ENCODE data around the gene KLHDC7A. TPM values are rescaled to one million over a fixed set of nuclear protein-coding genes. Genes with fewer than 3 reads are reported as not detected.

The KLHDC7A gene
- total RNA-seq, 1 experiment from 2014 or later: not detected

GRCh38 chr1:18482721-18483425, 2.1 kb downstream of the KLHDC7A start:
- DNase-seq: no peak
- H3K36me3 ChIP-seq: no peaks in the 10 kb centered on the region

GRCh38 chr1:18484276-18484675, 3.5 kb downstream of the KLHDC7A start:
- Histone ChIP-seq H3K36me3 (no peaks in the 10 kb centered on the region), H3K4me1 (no peaks in the 10 kb centered on the region), H3K27me3 (peaks cover 11% of the 10 kb centered on the region), H3K9me3 (replicated peaks) (no peaks in the 10 kb centered on the region), H3K27ac (no peak overlapping the region), H3K4me3 (no peak overlapping the region)
- no peak for DNase-seq

More at GRCh38 chr1:18482721-18483425, 2.1 kb downstream of the KLHDC7A start:
- Histone ChIP-seq H3K27ac (no peak overlapping the region), H3K4me3 (no peak overlapping the region), H3K9me3 (replicated peaks) (no peaks in the 10 kb centered on the region), H3K27me3 (peaks cover 11% of the 10 kb centered on the region; the same call in 1 of the 2 replicates), H3K4me1 (no peaks in the 10 kb centered on the region)

- Histone ChIP-seq H3K9me3 (replicated peaks) (no peaks in the 10 kb centered on the region), H3K4me1 (no peaks in the 10 kb centered on the region), H3K27ac (no peak overlapping the region), H3K36me3 (no peaks in the 10 kb centered on the region), H3K27me3 (peaks cover 11% of the 10 kb centered on the region), H3K4me3 (no peak overlapping the region)
- DNase-seq: no peak
Observed at GRCh38 chr1:18484721-18485120, 4.0 kb downstream of the KLHDC7A start.

- no peak overlapping the region for H3K4me3 ChIP-seq
- DNase-seq: no peak
- no peaks in the 10 kb centered on the region for H3K4me1 ChIP-seq
- H3K36me3 ChIP-seq: no peaks in the 10 kb centered on the region
- H3K27me3 ChIP-seq: peaks cover 8% of the 10 kb centered on the region
- no peaks in the 10 kb centered on the region for H3K9me3 ChIP-seq (replicated peaks)
- no peak overlapping the region for H3K27ac ChIP-seq
Observed at GRCh38 chr1:18485227-18485626, 4.5 kb downstream of the KLHDC7A start.

GRCh38 chr1:18486195-18486594, 5.5 kb downstream of the KLHDC7A start:
- Histone ChIP-seq H3K4me3 (no peak overlapping the region), H3K27ac (no peak overlapping the region), H3K36me3 (no peaks in the 10 kb centered on the region), H3K27me3 (peaks cover 5% of the 10 kb centered on the region), H3K9me3 (replicated peaks) (no peaks in the 10 kb centered on the region), H3K4me1 (no peaks in the 10 kb centered on the region)
- peak in 1 of 2 experiments; percentile 16 for DNase-seq

GRCh38 chr1:18489417-18490143, 8.8 kb downstream of the KLHDC7A start:
- Histone ChIP-seq H3K27me3 (no peaks in the 10 kb centered on the region; the same call in 1 of the 2 replicates), H3K4me1 (no peaks in the 10 kb centered on the region), H3K4me3 (no peak overlapping the region), H3K36me3 (no peaks in the 10 kb centered on the region), H3K9me3 (replicated peaks) (no peaks in the 10 kb centered on the region), H3K27ac (no peak overlapping the region)
- DNase-seq: no peak

GRCh38 chr1:18491168-18491567, 10.4 kb downstream of the KLHDC7A start:
- no peaks in the 10 kb centered on the region for H3K4me1 ChIP-seq
- no peaks in the 10 kb centered on the region for H3K36me3 ChIP-seq
- H3K9me3 ChIP-seq (replicated peaks): no peaks in the 10 kb centered on the region
- H3K27me3 ChIP-seq: no peaks in the 10 kb centered on the region; the same call in 1 of the 2 replicates
- H3K4me3 ChIP-seq: no peak overlapping the region
- no peak for DNase-seq
- no peak overlapping the region for H3K27ac ChIP-seq

- no peak overlapping the region for H3K27ac ChIP-seq
- DNase-seq: no peak
- H3K36me3 ChIP-seq: no peaks in the 10 kb centered on the region
- H3K9me3 ChIP-seq (replicated peaks): no peaks in the 10 kb centered on the region
- no peaks in the 10 kb centered on the region; the same call in 1 of the 2 replicates for H3K27me3 ChIP-seq
- no peak overlapping the region for H3K4me3 ChIP-seq
- no peaks in the 10 kb centered on the region for H3K4me1 ChIP-seq
Observed at GRCh38 chr1:18494304-18494703, 13.6 kb downstream of the KLHDC7A start.

GRCh38 chr1:18495635-18496034, 14.9 kb downstream of the KLHDC7A start:
- no peak for DNase-seq
- no peaks in the 10 kb centered on the region; the same call in 1 of the 2 replicates for H3K27me3 ChIP-seq
- H3K27ac ChIP-seq: no peak overlapping the region
- no peaks in the 10 kb centered on the region for H3K36me3 ChIP-seq
- no peaks in the 10 kb centered on the region for H3K9me3 ChIP-seq (replicated peaks)
- no peaks in the 10 kb centered on the region for H3K4me1 ChIP-seq
- H3K4me3 ChIP-seq: no peak overlapping the region

- H3K4me1 ChIP-seq: no peaks in the 10 kb centered on the region
- H3K4me3 ChIP-seq: no peak overlapping the region
- no peaks in the 10 kb centered on the region for H3K36me3 ChIP-seq
- no peak for DNase-seq
- no peaks in the 10 kb centered on the region for H3K9me3 ChIP-seq (replicated peaks)
- H3K27ac ChIP-seq: no peak overlapping the region
- H3K27me3 ChIP-seq: no peaks in the 10 kb centered on the region; the same call in 1 of the 2 replicates
Observed at GRCh38 chr1:18496056-18496455, 15.3 kb downstream of the KLHDC7A start.

- H3K4me1 ChIP-seq: no peaks in the 10 kb centered on the region
- no peak overlapping the region for H3K4me3 ChIP-seq
- no peaks in the 10 kb centered on the region for H3K9me3 ChIP-seq (replicated peaks)
- H3K36me3 ChIP-seq: no peaks in the 10 kb centered on the region
- H3K27me3 ChIP-seq: no peaks in the 10 kb centered on the region; the same call in 1 of the 2 replicates
- no peak for DNase-seq
- H3K27ac ChIP-seq: no peak overlapping the region
Observed at GRCh38 chr1:18496497-18497235, 15.9 kb downstream of the KLHDC7A start.

GRCh38 chr1:18501833-18502232, 21.1 kb downstream of the KLHDC7A start:
- H3K27me3 ChIP-seq: no peaks in the 10 kb centered on the region; the same call in 1 of the 2 replicates
- no peaks in the 10 kb centered on the region for H3K36me3 ChIP-seq
- no peaks in the 10 kb centered on the region for H3K9me3 ChIP-seq (replicated peaks)
- no peak for DNase-seq
- H3K4me3 ChIP-seq: no peak overlapping the region
- no peak overlapping the region for H3K27ac ChIP-seq
- H3K4me1 ChIP-seq: no peaks in the 10 kb centered on the region

GRCh38 chr1:18504609-18505008, 23.9 kb downstream of the KLHDC7A start:
- Histone ChIP-seq H3K4me3 (no peak overlapping the region), H3K27me3 (no peaks in the 10 kb centered on the region), H3K9me3 (replicated peaks) (no peaks in the 10 kb centered on the region), H3K27ac (no peak overlapping the region), H3K36me3 (no peaks in the 10 kb centered on the region), H3K4me1 (no peaks in the 10 kb centered on the region)
- DNase-seq: no peak

GRCh38 chr1:18505666-18506065, 24.9 kb downstream of the KLHDC7A start:
- no peaks in the 10 kb centered on the region for H3K4me1 ChIP-seq
- H3K9me3 ChIP-seq (replicated peaks): no peaks in the 10 kb centered on the region
- no peaks in the 10 kb centered on the region for H3K27me3 ChIP-seq
- no peak overlapping the region for H3K27ac ChIP-seq
- no peaks in the 10 kb centered on the region for H3K36me3 ChIP-seq
- H3K4me3 ChIP-seq: no peak overlapping the region
- DNase-seq: no peak

- no peaks in the 10 kb centered on the region for H3K27me3 ChIP-seq
- no peak for DNase-seq
- H3K4me3 ChIP-seq: no peak overlapping the region
- no peaks in the 10 kb centered on the region for H3K36me3 ChIP-seq
- no peak overlapping the region for H3K27ac ChIP-seq
- H3K4me1 ChIP-seq: no peaks in the 10 kb centered on the region
- H3K9me3 ChIP-seq (replicated peaks): no peaks in the 10 kb centered on the region
Observed at GRCh38 chr1:18508084-18508483, 27.4 kb downstream of the KLHDC7A start.

Measured in SJCRH30 (cell line).